Lower leg skin (tissue), 3 donors: ENCODE measurements around the gene MEI4.

Experiments
- POLR2A ChIP-seq, 2 donors: fragments of 450-650 bp; IDR thresholded peaks; one replicate each; pipeline ENCODE4 v1.6.1; 2016 to 2017; ENCODE audit warnings: antibody characterized with exemption in 2 of 2, mild to moderate bottlenecking in 1 of 2, moderate library complexity in 1 of 2
- TF ChIP-seq, protein P1 (sequence below), 3 donors: fragments of 450-650 bp; IDR thresholded peaks; one replicate each; pipeline ENCODE4 v1.5.1; 2016; ENCODE audit warnings: antibody characterized with exemption in 3 of 3, mild to moderate bottlenecking in 3 of 3, moderate library complexity in 2 of 3

DNA sequence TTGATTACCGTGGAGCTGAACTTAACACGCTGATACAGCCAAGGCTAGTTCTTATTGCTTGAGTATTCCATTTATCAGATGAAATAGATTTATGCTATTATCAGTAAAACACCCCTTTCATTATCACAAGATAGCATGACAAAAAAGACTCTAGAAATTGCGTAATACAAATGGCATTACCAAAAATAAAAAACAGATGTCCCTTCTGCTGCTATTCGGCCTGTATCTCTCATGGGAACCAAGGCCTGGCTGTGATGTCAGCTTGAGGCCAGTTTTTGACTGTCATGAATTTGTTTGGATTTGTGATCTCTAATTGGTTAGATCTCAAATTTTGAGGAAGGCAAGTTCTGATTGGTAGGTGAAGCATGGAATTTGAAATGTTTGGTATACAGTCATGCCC lies 25.2 kb downstream of the MEI4 start:
- TF ChIP-seq, protein P1, sequence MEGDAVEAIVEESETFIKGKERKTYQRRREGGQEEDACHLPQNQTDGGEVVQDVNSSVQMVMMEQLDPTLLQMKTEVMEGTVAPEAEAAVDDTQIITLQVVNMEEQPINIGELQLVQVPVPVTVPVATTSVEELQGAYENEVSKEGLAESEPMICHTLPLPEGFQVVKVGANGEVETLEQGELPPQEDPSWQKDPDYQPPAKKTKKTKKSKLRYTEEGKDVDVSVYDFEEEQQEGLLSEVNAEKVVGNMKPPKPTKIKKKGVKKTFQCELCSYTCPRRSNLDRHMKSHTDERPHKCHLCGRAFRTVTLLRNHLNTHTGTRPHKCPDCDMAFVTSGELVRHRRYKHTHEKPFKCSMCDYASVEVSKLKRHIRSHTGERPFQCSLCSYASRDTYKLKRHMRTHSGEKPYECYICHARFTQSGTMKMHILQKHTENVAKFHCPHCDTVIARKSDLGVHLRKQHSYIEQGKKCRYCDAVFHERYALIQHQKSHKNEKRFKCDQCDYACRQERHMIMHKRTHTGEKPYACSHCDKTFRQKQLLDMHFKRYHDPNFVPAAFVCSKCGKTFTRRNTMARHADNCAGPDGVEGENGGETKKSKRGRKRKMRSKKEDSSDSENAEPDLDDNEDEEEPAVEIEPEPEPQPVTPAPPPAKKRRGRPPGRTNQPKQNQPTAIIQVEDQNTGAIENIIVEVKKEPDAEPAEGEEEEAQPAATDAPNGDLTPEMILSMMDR (IDR thresholded peaks at IDR 0.05), result no peak
- TF ChIP-seq POLR2A (IDR thresholded peaks at IDR 0.05), result no peak
